Measurements from ENCODE around the gene ZNF37A.

DNA sequence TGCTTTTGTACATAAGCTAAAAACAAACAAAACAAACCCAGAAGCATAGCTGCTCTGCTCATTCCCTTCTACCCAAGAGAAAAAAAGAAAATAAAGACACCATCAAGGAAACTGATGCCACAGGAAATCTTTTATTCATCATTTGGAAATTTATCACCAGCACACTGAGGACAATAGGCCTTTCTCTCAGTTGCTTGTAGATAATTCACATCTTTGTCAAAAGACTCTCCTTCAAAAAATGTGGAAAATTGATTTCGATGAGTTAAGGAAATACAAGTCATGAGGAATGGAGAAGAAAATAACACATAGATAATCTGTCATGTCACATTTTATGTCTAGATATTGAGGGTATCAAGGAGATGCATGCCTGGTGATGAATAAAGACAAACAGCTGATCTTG, 53.5 kb downstream of the ZNF37A start:
- TF ChIP-seq, protein P1, sequence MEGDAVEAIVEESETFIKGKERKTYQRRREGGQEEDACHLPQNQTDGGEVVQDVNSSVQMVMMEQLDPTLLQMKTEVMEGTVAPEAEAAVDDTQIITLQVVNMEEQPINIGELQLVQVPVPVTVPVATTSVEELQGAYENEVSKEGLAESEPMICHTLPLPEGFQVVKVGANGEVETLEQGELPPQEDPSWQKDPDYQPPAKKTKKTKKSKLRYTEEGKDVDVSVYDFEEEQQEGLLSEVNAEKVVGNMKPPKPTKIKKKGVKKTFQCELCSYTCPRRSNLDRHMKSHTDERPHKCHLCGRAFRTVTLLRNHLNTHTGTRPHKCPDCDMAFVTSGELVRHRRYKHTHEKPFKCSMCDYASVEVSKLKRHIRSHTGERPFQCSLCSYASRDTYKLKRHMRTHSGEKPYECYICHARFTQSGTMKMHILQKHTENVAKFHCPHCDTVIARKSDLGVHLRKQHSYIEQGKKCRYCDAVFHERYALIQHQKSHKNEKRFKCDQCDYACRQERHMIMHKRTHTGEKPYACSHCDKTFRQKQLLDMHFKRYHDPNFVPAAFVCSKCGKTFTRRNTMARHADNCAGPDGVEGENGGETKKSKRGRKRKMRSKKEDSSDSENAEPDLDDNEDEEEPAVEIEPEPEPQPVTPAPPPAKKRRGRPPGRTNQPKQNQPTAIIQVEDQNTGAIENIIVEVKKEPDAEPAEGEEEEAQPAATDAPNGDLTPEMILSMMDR (IDR thresholded peaks at IDR 0.05): no peak
- TF ChIP-seq POLR2A (IDR thresholded peaks at IDR 0.05) (no peak), POLR2AphosphoS5 (IDR thresholded peaks at IDR 0.05) (no peak)

All from suprapubic skin (tissue), 4 donors.